Spleen (tissue), 7 donors: Measurements from ENCODE around the gene ETFDH.

Experiments used
- CTCF ChIP-seq, 11 experiments: fragments of 200-600 bp in 7 of 11; fragments of 450-650 bp in 4 of 11; sonication (generic) in 4 of 11; IDR thresholded peaks in 8 of 11; conservative IDR thresholded peaks in 3 of 11; 1 replicate in 7 of 11; 2 replicates in 4 of 11; pipeline versions ENCODE4 v1.4.0 to v1.8.0; 2016 to 2021; ENCODE audit warnings: antibody characterized with exemption in 11 of 11, inconsistent platforms in 4 of 11, mild to moderate bottlenecking in 1 of 11
- POLR2A ChIP-seq, 3 donors: fragments of 450-650 bp; IDR thresholded peaks; one replicate each; pipeline ENCODE4 v1.5.1; 2017; ENCODE audit warnings: antibody characterized with exemption in 3 of 3, mild to moderate bottlenecking in 1 of 3
- donor health status: DM: no; HTN: no; CAD: no; lungs with moderate emphysema.
- donor health status: DM: no; HTN: no; CAD: no.
- donor health status: DM: no; HTN: no; CAD: no.

GRCh38 chr4:158652920-158653319 is 19.2 kb upstream of the ETFDH start:
- no peak for TF ChIP-seq CTCF (IDR thresholded peaks at IDR 0.05 in 8 of 11, conservative IDR thresholded peaks at IDR 0.05 in 3 of 11)
- TF ChIP-seq POLR2A (IDR thresholded peaks at IDR 0.05) = no peak
